A673 (cell line): ENCODE results near the gene GBP2. TPM values are rescaled to one million over a fixed set of nuclear protein-coding genes. Genes with fewer than 3 reads are reported as not detected.

Experiments
- BruUV-seq: library from RNA; stranded (reverse); fragments of 400-500 nt; replicated peaks from 2 replicates; lab custom pipeline; 2021; lab: Mats Ljungman, UMichigan
- CTCF ChIA-PET: fragments of 300-600 bp; sonication (Branson Sonifier 250); formaldehyde crosslinking; loops from one replicate; lab custom pipeline; 2022; ENCODE audit warnings: antibody characterized with exemption; lab: Charles Lee
- POLR2A ChIA-PET: fragments of 300-600 bp; sonication (Branson Sonifier 250); formaldehyde crosslinking; loops from one replicate; lab custom pipeline; 2022; ENCODE audit warnings: antibody characterized with exemption; ENCODE audit not compliant: low non-redundant PET; lab: Charles Lee
- DNase-seq: peaks from one replicate; pipeline ENCODE4 v3.0.0-alpha.2; 2015; ENCODE audit warnings: low spot score
- H3K27ac ChIP-seq: fragments of 200-600 bp; sonication (generic); 2 replicates; pipeline ENCODE4 v1.5.1; 2016; ENCODE audit warnings: mixed run types, low read depth, mild to moderate bottlenecking, mixed read lengths, antibody characterized with exemption, low read length; ENCODE audit not compliant: poor library complexity, severe bottlenecking
- H3K27me3 ChIP-seq: fragments of 200-600 bp; sonication (generic); replicated peaks from 2 replicates; pipeline ENCODE4 v1.6.1; 2017; ENCODE audit warnings: mixed run types, low read depth, mild to moderate bottlenecking, mixed read lengths, antibody characterized with exemption, low read length; ENCODE audit not compliant: insufficient read depth, poor library complexity
- H3K36me3 ChIP-seq: fragments of 200-600 bp; sonication (generic); 2 replicates; pipeline ENCODE4 v1.6.1; 2016; ENCODE audit warnings: mixed run types, mild to moderate bottlenecking, mixed read lengths, antibody characterized with exemption, low read length; ENCODE audit not compliant: insufficient read depth, poor library complexity, severe bottlenecking
- H3K4me1 ChIP-seq: fragments of 200-600 bp; sonication (generic); 2 replicates; pipeline ENCODE4 v1.6.1; 2017; ENCODE audit warnings: mixed run types, mild to moderate bottlenecking, mixed read lengths, antibody characterized with exemption, low read length; ENCODE audit not compliant: insufficient read depth, poor library complexity, severe bottlenecking
- H3K4me3 ChIP-seq: fragments of 200-600 bp; sonication (generic); 2 replicates; pipeline ENCODE4 v1.5.1; 2016; ENCODE audit warnings: low read depth, mixed run types, mild to moderate bottlenecking, mixed read lengths, low read length; ENCODE audit not compliant: poor library complexity, severe bottlenecking
- H3K9me3 ChIP-seq: fragments of 200-600 bp; sonication (generic); 2 replicates; pipeline ENCODE4 v1.6.1; 2016; ENCODE audit warnings: mixed run types, low read depth, mild to moderate bottlenecking, mixed read lengths, antibody characterized with exemption, low read length; ENCODE audit not compliant: poor library complexity, severe bottlenecking
- CTCF ChIP-seq: fragments of 300-800, 200-600 bp; sonication (generic); conservative IDR thresholded peaks from 2 replicates; pipeline ENCODE4 v1.5.1; 2017; ENCODE audit warnings: low read depth, mild to moderate bottlenecking, antibody characterized with exemption, low read length, moderate library complexity, mixed read lengths
- EZH2 ChIP-seq: fragments of 200-600 bp; sonication (generic); IDR thresholded peaks from 2 replicates; pipeline ENCODE4 v1.6.1; 2017; ENCODE audit warnings: borderline replicate concordance, low read depth, mild to moderate bottlenecking, mixed read lengths, antibody characterized with exemption, low read length; ENCODE audit not compliant: poor library complexity, severe bottlenecking
- intact Hi-C: fragments of 100-400 bp; cut with micrococcal nuclease; formaldehyde crosslinking; loops from one replicate; pipeline ENCODE4 v1.10.0; 2022; ENCODE audit not compliant: unreplicated experiment
- total RNA-seq: library from RNA; stranded (reverse); gene quantifications from 2 replicates; pipeline ENCODE4 v1.2.3, GENCODE V29; 2021

Gene GBP2
- total RNA-seq, 1 experiment from 2014 or later = 4.5 TPM

GRCh38 chr1:89167590-89168230 lies 41.8 kb upstream of the GBP2 start:
- CTCF ChIA-PET = no interaction called here
- peak; percentile 45 for DNase-seq
- H3K4me3 ChIP-seq = no peak overlapping the region
- peaks cover 10% of the 10 kb centered on the region for H3K4me1 ChIP-seq
- no peaks in the 10 kb centered on the region for H3K27me3 ChIP-seq
- intact Hi-C loops = no loop called here
- no peak overlapping the region for H3K27ac ChIP-seq
- TF ChIP-seq EZH2 (no peak), CTCF (no peak)
- no TSS peak for BruUV-seq
- POLR2A ChIA-PET = no interaction called here
- no peaks in the 10 kb centered on the region for H3K9me3 ChIP-seq
- H3K36me3 ChIP-seq = no peaks in the 10 kb centered on the region

GRCh38 chr1:89166705-89167104 lies 40.8 kb upstream of the GBP2 start:
- BruUV-seq = no TSS peak
- Histone ChIP-seq H3K27me3 (no peaks in the 10 kb centered on the region), H3K9me3 (no peaks in the 10 kb centered on the region), H3K27ac (no peak overlapping the region), H3K4me3 (no peak overlapping the region), H3K36me3 (no peaks in the 10 kb centered on the region), H3K4me1 (peaks cover 10% of the 10 kb centered on the region)
- intact Hi-C loops = no loop called here
- no peak for TF ChIP-seq EZH2
- no peak for TF ChIP-seq CTCF
- POLR2A ChIA-PET = no interaction called here
- no peak for DNase-seq
- CTCF ChIA-PET = no interaction called here

GRCh38 chr1:89165811-89166210 lies 39.9 kb upstream of the GBP2 start:
- BruUV-seq = no TSS peak
- H3K36me3 ChIP-seq = no peaks in the 10 kb centered on the region
- peaks cover 10% of the 10 kb centered on the region for H3K4me1 ChIP-seq
- DNase-seq = no peak
- no peak overlapping the region for H3K27ac ChIP-seq
- ChIA-PET POLR2A (no interaction called here), CTCF (no interaction called here)
- no peaks in the 10 kb centered on the region for H3K27me3 ChIP-seq
- H3K4me3 ChIP-seq = no peak overlapping the region
- no peaks in the 10 kb centered on the region for H3K9me3 ChIP-seq
- intact Hi-C loops = no loop called here
- TF ChIP-seq CTCF (no peak), EZH2 (no peak)
